ENCODE measurements around the gene SULT1C2. TPM values are rescaled to one million over a fixed set of nuclear protein-coding genes. Genes with fewer than 3 reads are reported as not detected.

SULT1C2 gene
- total RNA-seq, 1 experiment from 2014 or later = 1.6 TPM

- no peaks in the 10 kb centered on the region; the same call in 1 of the 2 replicates for H3K27me3 Mint-ChIP-seq (ENCODE audit: low read depth)
- no CpG with 5 or more reads among the region's 5 CpGs for WGBS (ENCODE audit: extremely low coverage, insufficient read length, low lambda C conversion rate)
- Histone ChIP-seq H3K79me1 (ENCODE audit: insufficient read depth, low read depth, low read length, poor library complexity, severe bottlenecking) (no peaks in the 10 kb centered on the region), H3K4me1 (ENCODE audit: insufficient read depth, low read length) (peaks cover 2% of the 10 kb centered on the region; the same call in 1 of the 2 replicates), H4K8ac (replicated peaks; ENCODE audit: insufficient read length, low read depth, low read length) (no peak overlapping the region), H2AFZ (ENCODE audit: low read length) (no peak overlapping the region), H2BK15ac (ENCODE audit: low read depth, low read length) (no peak overlapping the region), H3K23ac (ENCODE audit: insufficient read length, low read depth, low read length) (no peak overlapping the region), H3K18ac (ENCODE audit: insufficient read length, low read depth, low read length) (no peak overlapping the region), H4K5ac (ENCODE audit: insufficient read length, low read depth, low read length) (no peak overlapping the region), H3K56ac (ENCODE audit: insufficient read length, low read depth, low read length) (no peak overlapping the region), H3K4ac (ENCODE audit: low read depth, low read length) (no peak overlapping the region), H2BK120ac (ENCODE audit: low read depth, low read length, poor library complexity, severe bottlenecking) (no peak overlapping the region), H3K4me2 (ENCODE audit: insufficient read depth, insufficient read length, low read length) (no peak overlapping the region), H2BK12ac (ENCODE audit: insufficient read length, low read depth, low read length) (no peak overlapping the region), H3K23me2 (ENCODE audit: insufficient read length, low read depth, low read length, poor library complexity, severe bottlenecking) (no peaks in the 10 kb centered on the region), H3T11ph (ENCODE audit: low read length) (no peak overlapping the region), H3K14ac (ENCODE audit: insufficient read depth, low read length) (no peak overlapping the region), H4K20me1 (ENCODE audit: control insufficient read depth, insufficient read depth, insufficient read length) (no peaks in the 10 kb centered on the region), H2AK5ac (ENCODE audit: insufficient read length, low read length) (no peak overlapping the region), H3K9me3 (ENCODE audit: control insufficient read depth, low read depth, low read length) (no peaks in the 10 kb centered on the region), H2BK20ac (ENCODE audit: low read depth, low read length, poor library complexity, severe bottlenecking) (no peak overlapping the region), H3K27ac (ENCODE audit: insufficient read length, low read depth, low read length) (no peak overlapping the region), H2BK5ac (ENCODE audit: insufficient read length, low read length) (no peak overlapping the region), H4K91ac (ENCODE audit: insufficient read length, low read depth, low read length) (no peak overlapping the region), H3K79me2 (ENCODE audit: insufficient read depth, low read length) (no peaks in the 10 kb centered on the region), H3K27me3 (ENCODE audit: insufficient read depth, low read length) (no peaks in the 10 kb centered on the region), H3K9ac (ENCODE audit: extremely low read depth, insufficient read length, low read length) (no peak overlapping the region)
- no peak overlapping the region for H3K4me3 Mint-ChIP-seq
- H3K9me3 Mint-ChIP-seq = no peaks in the 10 kb centered on the region
- 0 out of 4 replicates have a peak, but pooled peaks cover 0 to 2% of the 10 kb centered on the region in 2 experiments for H3K4me1 Mint-ChIP-seq
- no peaks in the 10 kb centered on the region for H3K36me3 Mint-ChIP-seq (ENCODE audit: insufficient read depth in 1 of 3, low read depth in 3 of 3)
- no peak for TF ChIP-seq CTCF (conservative IDR thresholded peaks at IDR 0.05)
- H3K27ac Mint-ChIP-seq = no peak overlapping the region
- DNase-seq = no peak
These were observed 60.3 kb downstream of the SULT1C2 start for GRCh38 chr2:108348816-108349570.

All from H9 (cell line).